A549 (cell line): Measurements from ENCODE around the gene ZNF775.

Source experiments
- CEBPB ChIP-seq, 2 experiments: fragments of >200 bp in 1 of 2; sonication (Bioruptor Twin) in 1 of 2; formaldehyde crosslinking in 1 of 2; IDR thresholded peaks; 2 replicates each; pipeline ENCODE4 v1.6.1; 2012 to 2016
- CTCF ChIP-seq: fragments of >200 bp; sonication (Bioruptor Twin); formaldehyde crosslinking; IDR thresholded peaks from 3 replicates; pipeline ENCODE4 v1.5.1; 2016
- JUNB ChIP-seq: fragments of >200 bp; sonication (Bioruptor Twin); formaldehyde crosslinking; IDR thresholded peaks from 2 replicates; pipeline ENCODE4 v1.6.1; 2016
- MAX ChIP-seq: IDR thresholded peaks from 2 replicates; pipeline ENCODE4 v1.6.1; 2012
- MAZ ChIP-seq: fragments of 150-350 bp; IDR thresholded peaks from 2 replicates; pipeline ENCODE4 v1.6.1; 2014; ENCODE audit warnings: antibody characterized with exemption, low read depth, low read length, borderline replicate concordance
- MYC ChIP-seq: IDR thresholded peaks from 2 replicates; pipeline ENCODE4 v1.6.1; 2012; ENCODE audit warnings: mild to moderate bottlenecking, inconsistent platforms, low read length, improper control_type of control experiment, borderline replicate concordance
- NPAS2 ChIP-seq: fragments of 250-450 bp; sonication (Bioruptor Pico); IDR thresholded peaks from 2 replicates; pipeline ENCODE4 v1.8.0; 2022; ENCODE audit warnings: mild to moderate bottlenecking, moderate library complexity, borderline replicate concordance
- NR3C1 ChIP-seq: fragments of >200 bp; sonication (Bioruptor Twin); formaldehyde crosslinking; IDR thresholded peaks from 3 replicates; pipeline ENCODE4 v1.6.1; 2017
- POLR2A ChIP-seq: IDR thresholded peaks from 2 replicates; pipeline ENCODE4 v1.6.1; 2012; ENCODE audit warnings: mild to moderate bottlenecking, low read length
- RFX5 ChIP-seq: fragments of 450-650 bp; IDR thresholded peaks from 2 replicates; pipeline ENCODE4 v1.7.1; 2014; ENCODE audit warnings: antibody characterized with exemption, mild to moderate bottlenecking, moderate library complexity
- RNF2 ChIP-seq: fragments of 200-600 bp; sonication (generic); IDR thresholded peaks from 2 replicates; pipeline ENCODE4 v1.6.1; 2016; ENCODE audit warnings: low read depth, mild to moderate bottlenecking, antibody characterized with exemption, moderate library complexity, borderline replicate concordance
- USF2 ChIP-seq: fragments of 450-650 bp; IDR thresholded peaks from 2 replicates; pipeline ENCODE4 v1.6.1; 2014; ENCODE audit warnings: antibody characterized with exemption
- ZSCAN20 ChIP-seq: fragments of 250-450 bp; sonication (Bioruptor Pico); IDR thresholded peaks from 2 replicates; pipeline ENCODE4 v1.8.0; 2022; ENCODE audit warnings: mild to moderate bottlenecking, moderate library complexity

GRCh38 chr7:150382844-150383225 lies 3.7 kb downstream of the ZNF775 start:
- no peak for TF ChIP-seq CTCF
- TF ChIP-seq RFX5, result no peak
- TF ChIP-seq NR3C1, result no peak
- TF ChIP-seq MYC, result no peak
- TF ChIP-seq NPAS2, result no peak
- no peak for TF ChIP-seq POLR2A
- no peak for TF ChIP-seq RNF2
- no peak for TF ChIP-seq ZSCAN20 (CRISPR knock-in tag)
- no peak for TF ChIP-seq MAX
- TF ChIP-seq CEBPB (IDR thresholded peaks at IDR 0.05), result no peak
- no peak for TF ChIP-seq JUNB
- TF ChIP-seq MAZ, result no peak
- TF ChIP-seq USF2, result no peak
